Measurements from ENCODE around the gene UBL4A. TPM values are rescaled to one million over a fixed set of nuclear protein-coding genes. Genes with fewer than 3 reads are reported as not detected.

The UBL4A gene
- total RNA-seq, 1 experiment from 2014 or later = 54.3 TPM

GRCh38 chrX:154463611-154464220 lies 22.7 kb downstream of the UBL4A start:
- no peak for DNase-seq (ENCODE audit: low read depth)

GRCh38 chrX:154462396-154462795 lies 24.0 kb downstream of the UBL4A start:
- no peak for DNase-seq (ENCODE audit: low read depth)

- DNase-seq (ENCODE audit: low read depth) = no peak
Observed at GRCh38 chrX:154460326-154460725, 26.1 kb downstream of the UBL4A start.

- no peak for DNase-seq (ENCODE audit: low read depth)
Observed at GRCh38 chrX:154459832-154460231, 26.6 kb downstream of the UBL4A start.

GRCh38 chrX:154458954-154459778 lies 27.2 kb downstream of the UBL4A start:
- DNase-seq (ENCODE audit: low read depth) = peak; percentile 26

- peak; percentile 39 for DNase-seq (ENCODE audit: low read depth)
Observed at GRCh38 chrX:154458116-154458953, 28.1 kb downstream of the UBL4A start, which contains the start of gene PLXNA3. TSS of gene PLXNA3 (plus strand) at chrX:154458281. CDS start at chrX:154460184, 1,903 bp downstream.

- DNase-seq (ENCODE audit: low read depth) = peak; percentile 20
Observed at GRCh38 chrX:154457491-154458115, 28.8 kb downstream of the UBL4A start.

GRCh38 chrX:154452823-154453222 lies 33.6 kb downstream of the UBL4A start:
- no peak for DNase-seq (ENCODE audit: low read depth)

GRCh38 chrX:154450312-154450711 lies 36.1 kb downstream of the UBL4A start:
- DNase-seq (ENCODE audit: low read depth) = no peak

- no peak for DNase-seq (ENCODE audit: low read depth)
Observed at GRCh38 chrX:154449618-154450017, 36.8 kb downstream of the UBL4A start.

- no peak for DNase-seq (ENCODE audit: low read depth)
Observed at GRCh38 chrX:154448484-154448883, 37.9 kb downstream of the UBL4A start.

GRCh38 chrX:154446430-154446829 lies 40.0 kb downstream of the UBL4A start:
- DNase-seq (ENCODE audit: low read depth) = no peak

- DNase-seq (ENCODE audit: low read depth) = no peak
Observed at GRCh38 chrX:154445776-154446175, 40.6 kb downstream of the UBL4A start.

GRCh38 chrX:154444755-154445246 lies 41.6 kb downstream of the UBL4A start:
- no peak for DNase-seq (ENCODE audit: low read depth)

- peak; percentile 70 for DNase-seq (ENCODE audit: low read depth)
Observed at GRCh38 chrX:154443992-154444754, 42.2 kb downstream of the UBL4A start, which contains the start of gene FAM50A. TSS of gene FAM50A (plus strand) at chrX:154444141. CDS start at chrX:154444236, 95 bp downstream.

- no peak for DNase-seq (ENCODE audit: low read depth)
Observed at GRCh38 chrX:154443479-154443910, 42.9 kb downstream of the UBL4A start.

GRCh38 chrX:154441984-154442707 lies 44.3 kb downstream of the UBL4A start:
- no peak for DNase-seq (ENCODE audit: low read depth)

GRCh38 chrX:154441564-154441963 lies 44.9 kb downstream of the UBL4A start:
- no peak for DNase-seq (ENCODE audit: low read depth)

- no peak for DNase-seq (ENCODE audit: low read depth)
Observed at GRCh38 chrX:154440623-154441357, 45.6 kb downstream of the UBL4A start.

Measured in Daoy (cell line).